A549 (cell line): ENCODE measurements around the gene RAP1GDS1. TPM values are rescaled to one million over a fixed set of nuclear protein-coding genes. Genes with fewer than 3 reads are reported as not detected.

Experiments
- ATAC-seq, 2 experiments: fragments of 200-7000 bp in 1 of 2; fragments of >200 bp in 1 of 2; cut with Nextera tagmentation in 1 of 2; cut with Tn5 transposase in 1 of 2; 3 replicates each; pipeline versions ENCODE4 v1.8.0 to v1.9.1; 2018 to 2020; ENCODE audit warnings: mild to moderate bottlenecking in 1 of 2, moderate library complexity in 1 of 2
- CTCF ChIA-PET: fragments of 300-600 bp; sonication (Branson Sonifier 250); formaldehyde crosslinking; extraction: SDS; loops from one replicate; lab custom pipeline; 2021; ENCODE audit warnings: antibody characterized with exemption, inconsistent platforms; lab: Yijun Ruan, JAX
- POLR2A ChIA-PET: fragments of 350-600 bp; formaldehyde crosslinking; extraction: SDS; loops from one replicate; lab custom pipeline; 2021; ENCODE audit warnings: antibody characterized with exemption, inconsistent platforms; lab: Yijun Ruan, JAX
- DNase-seq, 2 experiments: peaks; one replicate each; pipeline versions ENCODE4 v3.0.0 to v3.0.0-alpha.2; 2011 to 2016; ENCODE audit warnings: low read depth in 1 of 2, low spot score in 1 of 2
- FAIRE-seq: peaks from 2 replicates; lab custom pipeline; 2011; peaks lifted over from hg19 to GRCh38; lab: Jason Lieb, UNC
- H3K27ac ChIP-seq, 2 experiments: fragments of >200 bp; sonication (Bioruptor Twin); formaldehyde crosslinking; 3 replicates each; pipeline ENCODE4 v1.5.1; 2016 to 2017
- H3K4me1 ChIP-seq: fragments of >200 bp; sonication (Bioruptor Twin); formaldehyde crosslinking; 3 replicates; pipeline ENCODE4 v1.6.1; 2016
- H3K4me2 ChIP-seq: fragments of >200 bp; sonication (Bioruptor Twin); formaldehyde crosslinking; 3 replicates; pipeline ENCODE4 v1.6.1; 2016
- H3K4me3 ChIP-seq: fragments of >200 bp; sonication (Bioruptor Twin); formaldehyde crosslinking; 3 replicates; pipeline ENCODE4 v1.5.1; 2016
- H3K9me3 ChIP-seq: fragments of >200 bp; sonication (Bioruptor Twin); formaldehyde crosslinking; 3 replicates; pipeline ENCODE4 v1.6.1; 2016
- CEBPB ChIP-seq, 2 experiments: fragments of >200 bp in 1 of 2; sonication (Bioruptor Twin) in 1 of 2; formaldehyde crosslinking in 1 of 2; IDR thresholded peaks; 2 replicates each; pipeline ENCODE4 v1.6.1; 2012 to 2016
- CHD2 ChIP-seq: fragments of 150-350 bp; IDR thresholded peaks from 2 replicates; pipeline ENCODE4 v1.6.1; 2014; ENCODE audit warnings: low read length; ENCODE audit not compliant: partially characterized antibody
- CHD4 ChIP-seq: fragments of 200-600 bp; sonication (generic); IDR thresholded peaks from 2 replicates; pipeline ENCODE4 v1.6.1; 2016; ENCODE audit warnings: antibody characterized with exemption, mild to moderate bottlenecking, borderline replicate concordance
- FOSL2 ChIP-seq, 2 experiments: fragments of 450-650 bp in 1 of 2; fragments of >200 bp in 1 of 2; sonication (Bioruptor Twin) in 1 of 2; formaldehyde crosslinking; IDR thresholded peaks; 2 replicates each; pipeline versions ENCODE4 v1.5.0 to v1.6.1; 2016 to 2020; ENCODE audit warnings: mild to moderate bottlenecking in 1 of 2, moderate library complexity in 1 of 2
- FOXS1 ChIP-seq: fragments of 250-450 bp; sonication (Bioruptor Pico); IDR thresholded peaks from 2 replicates; pipeline ENCODE4 v1.5.0; 2020; ENCODE audit warnings: mild to moderate bottlenecking, moderate library complexity
- HDAC2 ChIP-seq: fragments of 200-600 bp; sonication (generic); IDR thresholded peaks from 2 replicates; pipeline ENCODE4 v1.6.1; 2016
- HOXB13 ChIP-seq: fragments of 250-450 bp; sonication (Bioruptor Pico); IDR thresholded peaks from 2 replicates; pipeline ENCODE4 v1.5.0; 2020; ENCODE audit warnings: low read depth, mild to moderate bottlenecking, moderate library complexity
- JUN ChIP-seq, 2 experiments: fragments of >200 bp; sonication (Bioruptor Twin); formaldehyde crosslinking; IDR thresholded peaks; 2 replicates in 1 of 2; 3 replicates in 1 of 2; pipeline ENCODE4 v1.6.1; 2016 to 2017
- KDM5A ChIP-seq: fragments of 200-600 bp; sonication (generic); IDR thresholded peaks from 2 replicates; pipeline ENCODE4 v1.6.1; 2016; ENCODE audit warnings: antibody characterized with exemption, mild to moderate bottlenecking
- MAFK ChIP-seq: fragments of 450-650 bp; IDR thresholded peaks from 2 replicates; pipeline ENCODE4 v1.6.1; 2014; ENCODE audit not compliant: partially characterized antibody
- NR3C1 ChIP-seq: fragments of >200 bp; sonication (Bioruptor Twin); formaldehyde crosslinking; IDR thresholded peaks from 3 replicates; pipeline ENCODE4 v1.6.1; 2017
- PHF8 ChIP-seq: fragments of 200-600 bp; sonication (generic); IDR thresholded peaks from 2 replicates; pipeline ENCODE4 v1.6.1; 2016; ENCODE audit warnings: low read depth, mild to moderate bottlenecking, antibody characterized with exemption, moderate library complexity, borderline replicate concordance
- POLR2AphosphoS2 ChIP-seq: conservative IDR thresholded peaks from 2 replicates; pipeline ENCODE4 v1.6.1; 2012; ENCODE audit warnings: low read length, improper control_type of control experiment, inconsistent platforms
- RAD21 ChIP-seq, 2 experiments: fragments of >200 bp in 1 of 2; sonication (Bioruptor Twin) in 1 of 2; formaldehyde crosslinking in 1 of 2; IDR thresholded peaks in 1 of 2; conservative IDR thresholded peaks in 1 of 2; 2 replicates in 1 of 2; 3 replicates in 1 of 2; pipeline ENCODE4 v1.6.1; 2012 to 2018; ENCODE audit warnings: inconsistent platforms in 1 of 2
- SREBF2 ChIP-seq: fragments of 450-650 bp; IDR thresholded peaks from 2 replicates; pipeline ENCODE4 v1.6.1; 2014; ENCODE audit warnings: mild to moderate bottlenecking, moderate library complexity
- TP53 ChIP-seq: fragments of 250-450 bp; sonication (Bioruptor Pico); IDR thresholded peaks from 2 replicates; pipeline ENCODE4 v1.5.0; 2021; ENCODE audit warnings: mild to moderate bottlenecking, moderate library complexity
- ZSCAN20 ChIP-seq: fragments of 250-450 bp; sonication (Bioruptor Pico); IDR thresholded peaks from 2 replicates; pipeline ENCODE4 v1.8.0; 2022; ENCODE audit warnings: mild to moderate bottlenecking, moderate library complexity
- WGBS: methylation state at CpG from one replicate; pipeline ENCODE4 v1.1.6; 2017; ENCODE audit errors: missing lambda C conversion rate; 5-methylcytosine and 5-hydroxymethylcytosine counted together
- polyA plus RNA-seq, 4 experiments: library from polyadenylated mRNA; depleted of rRNA in 3 of 4; stranded (reverse); fragments of >200 nt; fragmentation: RNase III in 1 of 4; extraction: RNeasy Plus Mini Kit Qiagen cat#74134 plus additional on column Dnase treatment in 1 of 4; gene quantifications; 2 replicates in 3 of 4; 3 replicates in 1 of 4; pipeline ENCODE4 v1.2.3, GENCODE V29; 2011 to 2017
- TF ChIP-seq, protein P1 (sequence below): fragments of >200 bp; sonication (Bioruptor Twin); formaldehyde crosslinking; IDR thresholded peaks from 3 replicates; pipeline ENCODE4 v1.6.1; 2016
- TF ChIP-seq, protein P2 (sequence below): fragments of >200 bp; sonication (Bioruptor Twin); formaldehyde crosslinking; IDR thresholded peaks from 3 replicates; pipeline ENCODE4 v1.5.1; 2016
- TF ChIP-seq, protein P3 (sequence below): IDR thresholded peaks from 2 replicates; pipeline ENCODE4 v1.6.1; 2012
- TF ChIP-seq, protein P4 (sequence below): fragments of 200-600 bp; sonication (generic); IDR thresholded peaks from 2 replicates; pipeline ENCODE4 v1.6.1; 2016; ENCODE audit warnings: antibody characterized with exemption, mild to moderate bottlenecking, moderate library complexity

Gene RAP1GDS1
- polyA plus RNA-seq, 2 of the 4 experiments (the other 2 are of a cell fraction): 29.3 to 31.6 TPM

DNA sequence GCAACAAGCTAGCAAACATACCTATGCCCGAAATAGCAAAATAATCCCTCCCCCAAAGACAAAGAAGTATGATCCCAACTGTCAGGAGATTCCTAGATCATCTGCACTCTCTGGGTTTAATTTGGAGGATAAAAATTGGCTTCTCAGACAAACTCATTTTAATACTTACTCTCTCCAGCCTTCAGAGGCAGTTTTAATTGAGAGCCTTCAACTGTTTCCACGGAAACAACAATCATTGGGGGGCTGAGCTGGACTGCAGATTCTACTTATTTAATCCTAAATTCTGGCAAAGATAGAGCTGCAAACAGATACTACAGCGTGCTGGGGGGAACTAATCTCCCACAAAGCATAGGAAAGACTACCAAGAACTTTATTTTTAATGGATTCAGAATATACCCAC lies 229.1 kb downstream of the RAP1GDS1 start (continued):
- TF ChIP-seq, protein P1, sequence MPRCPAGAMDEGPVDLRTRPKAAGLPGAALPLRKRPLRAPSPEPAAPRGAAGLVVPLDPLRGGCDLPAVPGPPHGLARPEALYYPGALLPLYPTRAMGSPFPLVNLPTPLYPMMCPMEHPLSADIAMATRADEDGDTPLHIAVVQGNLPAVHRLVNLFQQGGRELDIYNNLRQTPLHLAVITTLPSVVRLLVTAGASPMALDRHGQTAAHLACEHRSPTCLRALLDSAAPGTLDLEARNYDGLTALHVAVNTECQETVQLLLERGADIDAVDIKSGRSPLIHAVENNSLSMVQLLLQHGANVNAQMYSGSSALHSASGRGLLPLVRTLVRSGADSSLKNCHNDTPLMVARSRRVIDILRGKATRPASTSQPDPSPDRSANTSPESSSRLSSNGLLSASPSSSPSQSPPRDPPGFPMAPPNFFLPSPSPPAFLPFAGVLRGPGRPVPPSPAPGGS: no peak
- TF ChIP-seq SREBF2 (no peak), MAFK (no peak)

DNA sequence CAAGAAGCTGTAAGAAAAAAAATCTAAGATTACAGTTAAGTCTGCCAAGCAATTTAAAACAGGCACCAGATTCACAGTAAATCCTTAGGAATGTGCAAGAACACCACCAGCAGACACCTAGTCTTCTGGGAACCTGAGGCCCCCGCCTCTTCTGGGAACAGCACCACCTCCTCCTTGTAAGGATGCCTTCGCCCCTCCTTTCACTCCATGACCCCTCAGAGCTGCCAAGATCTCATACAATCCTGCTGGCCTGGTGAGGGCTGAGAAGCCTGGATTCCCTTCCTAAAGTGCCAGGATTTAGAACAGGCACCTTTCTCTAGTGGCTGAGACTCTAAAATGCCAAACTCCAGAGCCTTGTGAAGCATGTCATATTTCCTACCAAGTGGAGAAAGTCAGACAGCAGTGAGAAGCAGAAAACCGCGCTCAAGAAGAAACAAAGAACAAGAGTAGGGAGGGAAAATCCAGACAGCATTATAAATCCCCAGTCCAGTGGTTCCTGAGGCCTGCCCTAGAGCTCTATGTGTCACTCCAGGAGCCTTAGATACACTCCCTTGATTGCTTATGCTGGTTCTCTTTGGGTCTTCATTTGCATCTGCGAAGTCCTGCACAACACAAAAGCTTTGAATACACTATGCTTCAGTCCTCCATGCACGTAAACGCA lies 230.8 kb downstream of the RAP1GDS1 start:
- TF ChIP-seq POLR2AphosphoS2 (no peak), CEBPB (IDR thresholded peaks at IDR 0.05) (no peak), NR3C1 (no peak), PHF8 (no peak), ZSCAN20 (no peak), MAFK (no peak), FOXS1 (CRISPR knock-in tag) (no peak), JUN (IDR thresholded peaks at IDR 0.05) (no peak), HOXB13 (CRISPR knock-in tag) (no peak), KDM5A (no peak), CHD2 (no peak), TP53 (CRISPR knock-in tag) (no peak), FOSL2 (IDR thresholded peaks at IDR 0.05) (no peak), FOSL2 (CRISPR knock-in tag; IDR thresholded peaks at IDR 0.05) (no peak), RAD21 (conservative IDR thresholded peaks at IDR 0.05 in 1 of 2, IDR thresholded peaks at IDR 0.05 in 1 of 2) (no peak), CHD4 (no peak), HDAC2 (no peak)
- TF ChIP-seq, protein P2, sequence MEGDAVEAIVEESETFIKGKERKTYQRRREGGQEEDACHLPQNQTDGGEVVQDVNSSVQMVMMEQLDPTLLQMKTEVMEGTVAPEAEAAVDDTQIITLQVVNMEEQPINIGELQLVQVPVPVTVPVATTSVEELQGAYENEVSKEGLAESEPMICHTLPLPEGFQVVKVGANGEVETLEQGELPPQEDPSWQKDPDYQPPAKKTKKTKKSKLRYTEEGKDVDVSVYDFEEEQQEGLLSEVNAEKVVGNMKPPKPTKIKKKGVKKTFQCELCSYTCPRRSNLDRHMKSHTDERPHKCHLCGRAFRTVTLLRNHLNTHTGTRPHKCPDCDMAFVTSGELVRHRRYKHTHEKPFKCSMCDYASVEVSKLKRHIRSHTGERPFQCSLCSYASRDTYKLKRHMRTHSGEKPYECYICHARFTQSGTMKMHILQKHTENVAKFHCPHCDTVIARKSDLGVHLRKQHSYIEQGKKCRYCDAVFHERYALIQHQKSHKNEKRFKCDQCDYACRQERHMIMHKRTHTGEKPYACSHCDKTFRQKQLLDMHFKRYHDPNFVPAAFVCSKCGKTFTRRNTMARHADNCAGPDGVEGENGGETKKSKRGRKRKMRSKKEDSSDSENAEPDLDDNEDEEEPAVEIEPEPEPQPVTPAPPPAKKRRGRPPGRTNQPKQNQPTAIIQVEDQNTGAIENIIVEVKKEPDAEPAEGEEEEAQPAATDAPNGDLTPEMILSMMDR: no peak
- TF ChIP-seq, protein P3, sequence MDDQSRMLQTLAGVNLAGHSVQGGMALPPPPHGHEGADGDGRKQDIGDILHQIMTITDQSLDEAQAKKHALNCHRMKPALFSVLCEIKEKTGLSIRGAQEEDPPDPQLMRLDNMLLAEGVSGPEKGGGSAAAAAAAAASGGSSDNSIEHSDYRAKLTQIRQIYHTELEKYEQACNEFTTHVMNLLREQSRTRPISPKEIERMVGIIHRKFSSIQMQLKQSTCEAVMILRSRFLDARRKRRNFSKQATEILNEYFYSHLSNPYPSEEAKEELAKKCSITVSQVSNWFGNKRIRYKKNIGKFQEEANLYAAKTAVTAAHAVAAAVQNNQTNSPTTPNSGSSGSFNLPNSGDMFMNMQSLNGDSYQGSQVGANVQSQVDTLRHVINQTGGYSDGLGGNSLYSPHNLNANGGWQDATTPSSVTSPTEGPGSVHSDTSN: no peak
- TF ChIP-seq, protein P4, sequence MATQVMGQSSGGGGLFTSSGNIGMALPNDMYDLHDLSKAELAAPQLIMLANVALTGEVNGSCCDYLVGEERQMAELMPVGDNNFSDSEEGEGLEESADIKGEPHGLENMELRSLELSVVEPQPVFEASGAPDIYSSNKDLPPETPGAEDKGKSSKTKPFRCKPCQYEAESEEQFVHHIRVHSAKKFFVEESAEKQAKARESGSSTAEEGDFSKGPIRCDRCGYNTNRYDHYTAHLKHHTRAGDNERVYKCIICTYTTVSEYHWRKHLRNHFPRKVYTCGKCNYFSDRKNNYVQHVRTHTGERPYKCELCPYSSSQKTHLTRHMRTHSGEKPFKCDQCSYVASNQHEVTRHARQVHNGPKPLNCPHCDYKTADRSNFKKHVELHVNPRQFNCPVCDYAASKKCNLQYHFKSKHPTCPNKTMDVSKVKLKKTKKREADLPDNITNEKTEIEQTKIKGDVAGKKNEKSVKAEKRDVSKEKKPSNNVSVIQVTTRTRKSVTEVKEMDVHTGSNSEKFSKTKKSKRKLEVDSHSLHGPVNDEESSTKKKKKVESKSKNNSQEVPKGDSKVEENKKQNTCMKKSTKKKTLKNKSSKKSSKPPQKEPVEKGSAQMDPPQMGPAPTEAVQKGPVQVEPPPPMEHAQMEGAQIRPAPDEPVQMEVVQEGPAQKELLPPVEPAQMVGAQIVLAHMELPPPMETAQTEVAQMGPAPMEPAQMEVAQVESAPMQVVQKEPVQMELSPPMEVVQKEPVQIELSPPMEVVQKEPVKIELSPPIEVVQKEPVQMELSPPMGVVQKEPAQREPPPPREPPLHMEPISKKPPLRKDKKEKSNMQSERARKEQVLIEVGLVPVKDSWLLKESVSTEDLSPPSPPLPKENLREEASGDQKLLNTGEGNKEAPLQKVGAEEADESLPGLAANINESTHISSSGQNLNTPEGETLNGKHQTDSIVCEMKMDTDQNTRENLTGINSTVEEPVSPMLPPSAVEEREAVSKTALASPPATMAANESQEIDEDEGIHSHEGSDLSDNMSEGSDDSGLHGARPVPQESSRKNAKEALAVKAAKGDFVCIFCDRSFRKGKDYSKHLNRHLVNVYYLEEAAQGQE: no peak
- no peaks in the 10 kb centered on the region for H3K9me3 ChIP-seq
- FAIRE-seq (no peak), DNase-seq (no peak), ATAC-seq (no peak)
- CTCF ChIA-PET: no interaction called here
- POLR2A ChIA-PET: no interaction called here
- 95% methylated on average over 7 of the region's 7 CpGs for WGBS
- no peak overlapping the region for H3K4me2 ChIP-seq
- no peak overlapping the region for H3K4me3 ChIP-seq
- H3K27ac ChIP-seq: no peak overlapping the region
- no peaks in the 10 kb centered on the region for H3K4me1 ChIP-seq
